LNCAP (cell line): ENCODE data around the gene GRIN2C.

Experiments used
- TF ChIP-seq, protein P1 (sequence below): fragments of 450-650 bp; IDR thresholded peaks from 2 replicates; pipeline ENCODE4 v1.5.1; 2017; ENCODE audit warnings: mild to moderate bottlenecking

GRIN2C gene

DNA sequence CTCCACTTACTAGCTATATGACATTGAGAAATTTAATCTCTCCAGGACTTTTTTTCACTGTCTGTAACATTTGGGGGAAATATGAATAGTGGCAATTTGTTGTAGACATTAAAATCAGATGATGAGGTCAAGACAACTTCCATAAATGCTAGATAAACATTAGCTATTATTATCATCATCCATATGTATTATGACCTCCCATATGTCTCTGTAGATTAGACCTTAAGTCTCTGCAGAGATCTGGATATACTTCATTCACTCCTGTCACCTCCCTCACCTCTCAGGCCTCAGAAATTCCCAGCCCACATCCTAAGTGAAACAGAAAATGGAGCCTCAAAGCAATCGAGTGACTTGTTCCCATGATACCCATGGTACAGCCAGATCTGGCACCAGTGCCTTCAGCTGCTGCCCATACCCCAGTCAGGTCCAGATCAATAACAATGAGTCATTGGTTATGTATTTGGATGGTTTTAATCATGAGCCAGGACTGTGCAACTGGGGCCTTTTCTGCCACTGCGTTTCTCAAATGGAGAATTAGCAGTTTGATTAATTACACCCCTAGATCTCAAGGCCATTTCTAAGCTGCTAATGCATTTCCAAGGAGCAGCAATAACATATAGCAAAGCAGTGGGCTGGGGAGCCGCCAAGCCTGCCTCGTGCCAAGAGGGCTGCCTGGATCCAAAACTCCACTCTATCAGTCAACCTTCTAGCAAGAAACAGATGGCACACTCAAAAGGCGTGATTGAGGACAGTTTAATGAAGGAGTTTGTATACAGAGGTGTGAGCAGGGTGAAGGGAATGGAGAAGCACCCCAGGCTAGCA, 15.7 kb upstream of the GRIN2C start:
- TF ChIP-seq, protein P1, sequence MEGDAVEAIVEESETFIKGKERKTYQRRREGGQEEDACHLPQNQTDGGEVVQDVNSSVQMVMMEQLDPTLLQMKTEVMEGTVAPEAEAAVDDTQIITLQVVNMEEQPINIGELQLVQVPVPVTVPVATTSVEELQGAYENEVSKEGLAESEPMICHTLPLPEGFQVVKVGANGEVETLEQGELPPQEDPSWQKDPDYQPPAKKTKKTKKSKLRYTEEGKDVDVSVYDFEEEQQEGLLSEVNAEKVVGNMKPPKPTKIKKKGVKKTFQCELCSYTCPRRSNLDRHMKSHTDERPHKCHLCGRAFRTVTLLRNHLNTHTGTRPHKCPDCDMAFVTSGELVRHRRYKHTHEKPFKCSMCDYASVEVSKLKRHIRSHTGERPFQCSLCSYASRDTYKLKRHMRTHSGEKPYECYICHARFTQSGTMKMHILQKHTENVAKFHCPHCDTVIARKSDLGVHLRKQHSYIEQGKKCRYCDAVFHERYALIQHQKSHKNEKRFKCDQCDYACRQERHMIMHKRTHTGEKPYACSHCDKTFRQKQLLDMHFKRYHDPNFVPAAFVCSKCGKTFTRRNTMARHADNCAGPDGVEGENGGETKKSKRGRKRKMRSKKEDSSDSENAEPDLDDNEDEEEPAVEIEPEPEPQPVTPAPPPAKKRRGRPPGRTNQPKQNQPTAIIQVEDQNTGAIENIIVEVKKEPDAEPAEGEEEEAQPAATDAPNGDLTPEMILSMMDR: no peak

- TF ChIP-seq, protein P1: no peak
These were observed 14.9 kb upstream of the GRIN2C start for GRCh38 chr17:74874615-74875037.

GRCh38 chr17:74873874-74874614, 14.4 kb upstream of the GRIN2C start:
- TF ChIP-seq, protein P1: no peak

DNA sequence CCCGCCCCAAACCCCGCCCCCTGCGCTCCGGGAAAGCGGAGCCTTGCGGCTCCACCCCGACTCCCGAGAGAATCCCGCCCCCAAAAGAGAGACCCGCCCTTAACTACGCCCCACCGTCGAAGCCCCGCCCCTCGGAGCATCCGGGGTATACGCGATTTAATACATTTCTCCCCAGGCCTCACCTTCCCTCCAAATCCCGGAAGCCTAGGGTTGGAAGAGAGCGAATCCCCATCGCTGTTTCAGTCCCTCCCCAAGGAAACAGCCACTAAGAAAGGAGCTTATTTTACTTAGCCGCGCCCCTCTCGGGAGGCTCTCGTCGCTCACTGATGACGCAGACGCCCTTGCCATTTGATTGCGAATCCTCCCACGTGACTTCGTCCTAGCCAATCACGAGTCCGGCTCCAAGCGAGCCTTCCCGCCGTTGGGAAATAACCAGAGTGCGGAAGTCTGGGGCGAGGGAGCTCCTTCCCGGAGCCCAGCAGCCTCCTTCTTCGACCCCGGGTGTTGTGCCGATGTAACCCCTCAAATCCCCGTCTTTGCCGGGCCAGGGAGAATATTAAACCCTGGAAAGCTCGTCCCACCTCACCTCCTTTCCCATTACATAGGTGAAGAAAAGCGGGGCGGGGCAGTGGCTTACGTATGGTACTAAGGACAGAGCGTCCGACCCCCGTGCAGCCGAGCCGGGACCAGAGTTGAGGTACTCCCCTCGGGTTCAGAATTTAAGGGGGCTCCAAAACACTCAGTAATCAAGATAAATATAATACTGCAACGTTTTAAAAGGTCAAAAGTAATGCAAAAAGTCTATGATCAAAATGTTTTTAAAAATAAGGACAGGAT, 13.6 kb upstream of the GRIN2C start:
- TF ChIP-seq, protein P1: no peak

- TF ChIP-seq, protein P1: no peak
These were observed 12.8 kb upstream of the GRIN2C start, which contains the start of gene FDXR for GRCh38 chr17:74872313-74873036. TSS of gene FDXR (minus strand) at chr17:74872994. CDS start at chr17:74872944, 50 bp downstream.

DNA sequence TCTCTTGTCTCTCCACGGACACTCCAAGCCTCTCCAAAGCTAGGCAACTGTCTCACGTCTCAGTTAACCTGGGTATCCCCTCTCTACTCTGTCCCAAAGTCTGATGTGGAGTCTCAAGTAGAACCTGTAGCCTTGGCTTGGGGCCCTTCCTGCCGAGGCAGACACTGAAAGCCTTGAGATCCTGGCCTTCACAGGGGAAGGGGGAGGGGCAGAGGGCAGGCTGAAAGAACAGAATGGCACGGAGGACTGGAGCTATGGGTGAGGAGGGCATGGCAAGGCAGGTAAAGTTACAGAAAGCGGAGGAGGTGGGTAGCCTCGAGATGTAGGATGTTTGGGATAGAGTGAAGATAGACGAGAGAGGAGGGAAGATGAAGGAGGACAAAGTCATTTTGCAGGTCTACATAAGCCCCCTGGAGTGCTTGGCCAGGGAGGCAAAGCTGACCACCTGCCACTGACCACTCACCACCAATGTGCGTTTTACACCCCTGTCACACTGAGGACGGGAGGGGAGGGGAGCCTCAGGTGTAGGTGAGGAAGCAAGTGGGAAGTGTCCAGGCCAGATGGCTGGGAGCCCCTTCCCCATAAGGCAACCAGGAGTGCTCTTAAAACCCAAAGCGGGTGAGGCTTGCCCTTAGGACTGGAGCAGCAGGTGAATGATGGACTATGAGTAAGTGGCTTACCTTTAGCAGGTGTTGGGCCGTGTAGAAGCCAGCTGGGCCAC, 11.8 kb upstream of the GRIN2C start:
- TF ChIP-seq, protein P1: no peak
